CD4-positive, alpha-beta T cell treated with Interleukin-21 for 1 hour (primary cell): Measurements from ENCODE around the gene AGBL2.
A peak's percentile ranks its signal among the peaks of the same experiment; 100 is the strongest.
"Not testable (repeated sequence)": the region's sequence is repeated elsewhere in the genome, so short reads cannot be mapped to it uniquely, and the experiment has no call there.

ENCODE experiments used
- DNase-seq: peaks from one replicate; pipeline ENCODE4 v3.0.0-alpha.2; 2020

AGBL2 gene, protein sequence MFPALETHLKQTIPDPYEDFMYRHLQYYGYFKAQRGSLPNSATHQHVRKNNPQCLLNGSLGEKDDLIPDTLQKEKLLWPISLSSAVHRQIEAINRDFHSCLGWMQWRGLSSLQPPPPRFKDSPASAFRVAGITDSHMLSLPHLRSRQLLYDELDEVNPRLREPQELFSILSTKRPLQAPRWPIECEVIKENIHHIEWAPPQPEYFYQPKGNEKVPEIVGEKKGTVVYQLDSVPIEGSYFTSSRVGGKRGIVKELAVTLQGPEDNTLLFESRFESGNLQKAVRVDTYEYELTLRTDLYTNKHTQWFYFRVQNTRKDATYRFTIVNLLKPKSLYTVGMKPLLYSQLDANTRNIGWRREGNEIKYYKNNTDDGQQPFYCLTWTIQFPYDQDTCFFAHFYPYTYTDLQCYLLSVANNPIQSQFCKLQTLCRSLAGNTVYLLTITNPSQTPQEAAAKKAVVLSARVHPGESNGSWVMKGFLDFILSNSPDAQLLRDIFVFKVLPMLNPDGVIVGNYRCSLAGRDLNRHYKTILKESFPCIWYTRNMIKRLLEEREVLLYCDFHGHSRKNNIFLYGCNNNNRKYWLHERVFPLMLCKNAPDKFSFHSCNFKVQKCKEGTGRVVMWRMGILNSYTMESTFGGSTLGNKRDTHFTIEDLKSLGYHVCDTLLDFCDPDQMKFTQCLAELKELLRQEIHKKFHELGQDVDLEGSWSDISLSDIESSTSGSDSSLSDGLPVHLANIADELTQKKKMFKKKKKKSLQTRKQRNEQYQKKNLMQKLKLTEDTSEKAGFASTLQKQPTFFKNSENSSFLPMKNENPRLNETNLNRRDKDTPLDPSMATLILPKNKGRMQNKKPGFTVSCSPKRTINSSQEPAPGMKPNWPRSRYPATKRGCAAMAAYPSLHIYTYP

DNA sequence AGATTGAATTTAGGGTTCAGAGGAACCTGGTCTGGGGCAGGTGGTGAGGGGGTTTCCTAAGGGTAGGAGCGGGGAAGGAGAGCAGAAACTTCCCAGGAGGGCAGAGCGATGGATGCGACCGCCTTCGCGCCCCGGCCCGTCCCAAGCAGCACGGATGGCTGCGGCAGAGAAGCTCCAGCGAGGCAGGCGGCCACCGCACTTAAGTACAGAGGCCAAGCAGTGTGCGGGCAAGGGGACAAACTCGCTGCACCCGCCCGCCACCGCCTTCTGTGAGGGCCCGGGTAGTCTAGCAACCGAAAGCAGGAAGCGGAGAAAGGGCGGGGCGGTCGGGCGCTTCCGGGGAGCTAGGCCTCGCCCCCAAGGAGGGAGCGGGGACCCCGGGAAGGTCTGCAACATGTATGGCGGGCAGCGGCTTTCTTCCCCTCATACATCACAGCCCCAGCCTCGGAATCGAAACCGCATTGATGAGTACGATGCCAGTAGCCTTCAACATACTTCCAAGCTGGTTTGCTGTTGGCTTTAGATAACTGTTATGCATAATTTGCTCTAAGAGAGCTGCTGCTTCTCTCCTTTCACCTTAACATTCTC is at the start of gene AGBL2:
TSS of gene AGBL2 (minus strand) at position 288 of the 588 bp plus-strand sequence. CDS start 719 bp downstream, outside the sequence.
- peak; percentile 84 for DNase-seq

DNA sequence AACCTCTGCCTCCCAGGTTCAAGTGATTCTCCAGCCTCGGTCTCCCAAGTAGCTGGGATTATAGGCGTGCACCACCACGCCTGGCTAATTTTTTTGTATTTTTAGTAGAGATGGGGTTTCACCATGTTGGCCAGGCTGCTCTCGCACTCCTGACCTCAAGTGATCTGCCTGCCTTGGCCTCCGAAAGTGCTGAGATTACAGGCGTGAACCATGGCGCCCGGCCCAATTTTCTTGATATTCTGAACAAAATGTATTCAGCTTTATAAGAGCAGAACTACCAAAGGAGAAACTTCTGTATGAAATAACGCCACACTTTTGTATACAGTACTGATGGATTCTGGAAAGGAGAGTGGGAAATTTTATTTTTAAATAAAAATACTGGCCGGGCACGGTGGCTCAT is 44.1 kb upstream of the AGBL2 start:
- DNase-seq, result not testable (repeated sequence)

DNA sequence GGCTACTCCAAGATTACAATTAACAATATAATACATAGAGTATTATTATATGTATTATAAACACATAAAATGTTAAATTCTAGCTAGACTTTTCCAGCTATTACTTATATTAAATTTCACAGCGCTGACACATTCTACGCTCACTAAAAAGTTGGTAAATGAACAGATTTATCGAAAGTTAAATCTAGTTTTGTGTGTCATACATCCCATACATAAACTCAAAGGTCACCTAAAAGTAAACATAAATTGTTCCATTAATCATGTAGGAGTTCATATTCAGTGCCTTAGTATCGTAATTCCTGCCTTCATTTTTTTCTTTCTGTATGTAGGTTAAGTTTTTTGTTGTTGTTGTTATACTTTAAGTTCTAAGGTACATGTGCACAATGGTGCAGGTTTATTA is 41.0 kb upstream of the AGBL2 start:
- DNase-seq, result no peak

DNA sequence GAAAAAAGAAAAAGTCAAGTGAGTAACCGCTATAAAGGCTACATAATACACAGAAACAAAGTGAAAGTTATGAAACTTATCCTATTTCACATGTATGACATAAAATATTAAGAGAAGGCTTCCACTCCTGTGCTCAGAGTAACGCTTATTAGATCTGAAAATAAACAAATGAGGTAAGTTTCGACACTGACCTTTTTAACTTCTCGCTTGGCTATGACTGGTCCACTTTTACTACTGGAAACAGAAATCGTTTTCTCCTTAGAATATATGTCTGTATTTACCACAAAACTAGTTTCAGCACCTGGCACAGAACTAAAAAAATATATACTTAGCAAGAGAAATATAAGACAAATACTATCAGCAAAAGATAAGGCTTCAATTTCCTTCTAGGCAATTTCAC is 35.6 kb upstream of the AGBL2 start:
- DNase-seq, result no peak

DNA sequence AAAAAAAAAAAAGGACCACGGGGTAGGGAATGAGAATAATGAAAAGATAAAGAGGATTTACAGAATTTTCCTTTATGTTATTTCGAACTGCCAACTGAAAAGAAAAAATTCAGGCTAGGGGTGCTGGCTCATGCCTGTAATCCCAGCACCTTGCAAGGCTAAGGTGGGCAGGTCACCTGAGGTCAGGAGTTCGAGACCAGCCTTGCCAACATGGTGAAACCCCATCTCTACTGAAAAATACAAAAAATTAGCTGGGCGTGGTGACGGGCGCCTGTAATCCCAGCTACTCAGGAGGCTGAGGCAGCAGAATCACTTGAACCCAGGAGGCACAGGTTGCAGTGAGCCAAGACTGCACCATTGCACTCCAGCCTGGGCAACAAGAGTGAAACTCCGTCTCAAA is 27.3 kb upstream of the AGBL2 start:
- not testable (repeated sequence) for DNase-seq

DNA sequence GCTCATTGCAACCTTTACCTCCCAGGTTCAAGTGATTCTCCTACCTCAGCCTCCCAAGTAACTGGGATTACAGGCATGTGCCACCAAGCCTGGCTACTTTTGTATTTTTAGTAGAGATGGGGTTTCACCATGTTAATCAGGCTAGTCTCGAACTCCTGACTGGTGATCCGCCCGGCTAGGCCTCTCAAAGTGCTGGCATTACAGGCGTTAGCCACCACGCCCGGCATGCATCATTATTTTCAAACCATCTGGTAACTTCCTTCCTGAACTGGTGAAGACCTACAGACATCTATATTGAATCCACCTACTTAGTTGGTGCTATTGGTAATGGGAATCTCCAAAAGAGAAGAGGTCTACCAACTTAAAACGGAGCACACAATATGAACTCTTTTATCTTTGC is 22.6 kb upstream of the AGBL2 start:
- not testable (repeated sequence) for DNase-seq

DNA sequence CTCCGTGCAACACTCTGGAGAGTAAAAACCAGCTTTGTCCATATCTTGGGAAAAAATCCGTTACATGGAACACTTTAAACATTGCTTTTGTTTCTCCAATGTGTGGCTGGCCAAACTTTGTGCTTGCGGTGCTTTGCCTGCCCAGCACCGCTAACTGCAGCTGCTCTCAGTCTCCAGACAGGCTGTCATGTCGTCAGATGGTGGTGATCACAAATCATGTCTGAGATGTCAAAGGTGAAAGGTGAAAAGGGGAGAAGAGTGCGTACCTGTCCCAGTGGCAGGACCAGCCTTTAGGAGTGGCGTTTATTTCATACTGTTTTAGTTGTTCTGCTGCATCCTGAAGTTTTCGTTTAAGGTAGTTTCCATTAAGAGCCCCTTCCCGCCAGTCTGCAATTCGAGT is 17.1 kb upstream of the AGBL2 start:
- DNase-seq, result no peak

DNA sequence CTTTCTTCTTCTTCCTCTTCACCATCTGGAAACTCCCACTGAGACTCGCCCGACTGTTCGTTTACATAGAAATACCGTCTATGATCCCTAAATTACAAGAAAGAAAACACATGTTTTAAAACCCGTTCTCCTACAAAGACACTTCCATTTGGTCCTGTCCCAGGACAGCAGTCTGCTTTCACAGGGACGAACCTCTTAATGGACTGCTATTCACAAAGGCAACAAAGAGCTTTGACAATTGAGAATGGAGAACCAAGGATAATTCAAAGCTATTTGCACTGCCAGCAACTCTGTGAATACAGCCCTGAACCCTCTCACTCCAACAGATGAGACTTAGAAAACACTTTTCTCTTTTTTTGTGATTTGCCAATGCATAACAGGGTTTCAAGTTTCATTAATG is 16.3 kb upstream of the AGBL2 start:
- no peak for DNase-seq

DNA sequence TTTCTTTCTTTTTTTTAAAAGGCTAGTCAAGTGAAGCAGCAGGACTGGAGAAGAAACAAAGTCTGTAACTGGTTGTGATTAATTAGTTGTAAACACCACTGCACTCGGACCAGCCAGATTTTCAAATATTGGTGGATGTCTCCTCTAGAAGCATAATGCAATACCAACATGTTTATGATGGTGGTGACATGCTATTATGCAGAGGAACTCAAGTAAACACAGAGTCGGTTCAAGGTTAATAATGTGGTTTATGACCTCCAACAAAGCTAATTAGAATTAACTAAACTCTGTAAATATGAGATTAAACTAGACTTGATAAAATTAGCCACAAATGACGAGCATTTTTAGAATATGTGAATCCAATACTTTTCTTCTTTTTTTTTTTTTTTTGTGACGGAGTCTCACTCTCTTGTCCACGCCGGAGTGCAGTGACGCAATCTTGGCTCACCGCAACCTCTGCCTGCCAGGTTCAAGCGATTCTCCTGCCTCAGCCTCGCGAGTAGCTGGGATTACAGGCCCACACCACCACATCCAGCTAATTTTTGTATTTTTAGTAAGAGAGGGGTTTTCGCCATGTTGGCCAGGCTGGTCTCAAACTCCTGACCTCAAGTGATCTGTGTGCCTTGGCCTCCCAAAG is 11.8 kb upstream of the AGBL2 start:
- DNase-seq, result no peak

DNA sequence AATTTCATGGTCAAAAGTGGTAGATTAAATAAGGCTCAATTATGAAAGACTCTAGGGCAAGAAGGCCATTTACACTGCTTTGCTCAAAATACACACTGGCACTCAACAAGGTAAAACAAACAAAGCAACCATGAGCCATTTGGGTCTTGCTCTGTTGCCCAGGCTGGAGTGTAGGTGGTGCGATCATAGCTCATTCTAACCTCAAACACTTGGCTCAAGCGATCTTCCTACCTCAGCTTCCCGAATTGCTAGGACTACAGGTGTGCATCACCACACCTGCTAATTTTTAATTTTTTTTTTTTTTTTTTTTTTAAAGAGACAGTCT is 10.9 kb upstream of the AGBL2 start:
- DNase-seq, result no peak

DNA sequence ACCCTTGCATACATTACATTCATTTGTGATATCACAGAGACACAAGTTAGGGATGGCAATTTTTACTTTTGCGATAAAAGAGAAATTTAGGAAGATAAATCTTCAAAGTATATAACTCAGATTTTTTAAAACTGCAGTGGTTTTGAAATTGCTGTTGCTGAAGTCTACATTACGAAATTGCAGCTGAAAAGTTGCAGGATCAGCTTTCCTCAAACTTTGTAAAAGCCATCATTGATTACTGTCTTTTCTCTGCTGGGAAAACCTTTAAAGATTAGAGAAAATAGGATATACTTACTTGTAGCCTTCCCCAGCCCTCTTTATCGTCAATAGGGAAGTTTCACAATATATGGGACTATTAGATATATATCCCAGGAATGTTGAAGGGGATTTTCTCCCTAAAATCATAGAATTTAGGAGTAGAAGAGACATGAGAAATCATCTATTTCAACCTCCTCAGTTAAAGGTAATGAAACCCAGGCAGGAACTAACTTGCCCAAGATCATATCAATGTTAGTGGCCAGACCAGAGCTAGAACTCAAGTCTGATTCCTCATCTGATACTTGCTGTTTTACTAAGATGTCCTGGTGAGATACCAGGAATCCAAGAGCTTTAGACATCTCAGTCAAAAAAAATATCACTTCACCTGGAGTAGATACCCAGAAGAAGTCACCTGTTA is 10.4 kb upstream of the AGBL2 start:
- DNase-seq, result no peak

DNA sequence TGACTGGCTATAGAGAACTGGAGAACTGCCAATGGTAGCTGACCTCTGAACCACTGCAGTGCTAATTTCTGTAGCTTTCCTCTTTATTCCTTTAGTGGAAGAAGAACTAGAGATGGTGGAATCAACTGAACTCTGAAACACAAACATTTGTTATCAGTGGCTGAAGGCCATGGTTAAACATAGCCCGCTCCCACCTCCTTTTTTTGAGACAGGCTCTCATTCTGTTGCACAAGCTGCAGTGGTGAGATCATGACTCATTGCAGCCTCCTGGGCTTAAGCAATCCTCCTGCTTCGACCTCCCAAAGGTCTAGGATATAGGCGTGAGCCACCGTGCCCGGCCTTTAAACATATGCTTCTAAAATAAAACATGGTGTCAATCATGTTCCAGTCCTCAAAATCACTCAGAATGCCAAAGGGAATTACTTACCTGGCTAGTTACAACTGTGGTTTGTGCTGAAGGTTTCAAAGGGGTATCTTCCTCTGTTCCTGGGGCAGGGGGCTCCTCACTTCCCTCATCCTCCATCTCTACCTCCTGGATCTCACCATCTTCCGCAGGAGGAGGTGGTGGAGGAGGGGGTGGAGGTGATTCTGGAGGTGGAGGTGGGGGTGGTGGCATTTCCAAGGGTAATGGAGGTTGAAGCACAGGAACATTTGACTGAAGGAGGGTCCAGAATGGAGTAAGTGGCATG is 9.0 kb upstream of the AGBL2 start:
- no peak for DNase-seq

DNA sequence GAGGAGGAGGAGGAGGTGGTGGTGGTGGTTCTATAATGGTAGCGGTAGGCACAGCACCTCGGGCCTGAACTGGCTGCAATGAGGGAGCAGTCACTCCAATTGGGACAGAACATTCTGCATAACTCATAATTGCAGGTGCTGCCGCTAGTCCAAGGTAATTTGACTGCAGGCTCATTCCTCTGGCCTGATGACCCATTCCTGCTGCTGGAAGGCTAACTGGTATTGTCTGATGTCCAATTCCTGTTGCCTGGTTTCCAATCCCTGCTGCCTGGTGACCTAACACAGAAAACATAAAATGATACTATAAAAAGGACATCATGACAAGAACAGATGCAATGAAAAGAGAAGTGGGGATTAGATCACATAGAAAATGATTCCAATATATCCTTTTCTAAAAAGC is 7.9 kb upstream of the AGBL2 start:
- DNase-seq, result no peak

DNA sequence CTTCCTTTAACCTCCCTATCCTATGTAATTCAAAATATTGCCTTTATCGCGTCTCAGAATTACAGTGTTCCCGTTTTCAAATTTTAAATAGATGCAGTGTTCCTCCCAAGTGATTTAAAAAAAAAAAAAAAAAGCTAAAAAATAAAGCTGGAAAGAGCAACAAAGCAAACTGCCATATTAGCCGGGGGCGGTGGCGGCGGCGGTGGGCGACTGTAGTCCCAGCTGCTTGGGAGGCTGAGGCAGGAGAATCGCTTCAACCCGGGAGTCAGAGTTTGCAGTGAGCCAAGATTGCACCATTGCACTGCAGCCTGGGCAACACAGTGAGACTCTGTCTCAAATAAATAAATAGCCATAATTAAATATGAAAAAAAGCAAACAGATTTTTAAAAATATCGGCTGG is 5.5 kb upstream of the AGBL2 start:
- no peak for DNase-seq

DNA sequence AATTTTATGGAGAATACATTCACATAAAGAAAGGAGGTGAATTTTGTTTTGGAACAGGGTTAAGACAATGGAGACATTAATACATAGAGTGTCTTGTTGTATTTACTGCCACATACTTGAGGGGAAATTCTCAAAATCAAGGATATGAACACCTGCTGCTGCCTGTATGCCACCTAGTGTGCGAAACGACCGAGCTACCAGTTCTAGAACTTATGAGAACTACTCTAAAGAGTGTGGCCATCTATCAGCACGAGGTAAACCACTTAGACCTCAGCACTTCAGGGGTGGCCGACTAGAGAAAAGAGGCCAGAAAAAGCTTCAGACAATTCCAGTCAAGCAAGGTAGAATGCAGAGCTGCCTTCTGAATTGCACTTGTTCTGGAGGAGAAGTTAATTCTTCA is 1.5 kb upstream of the AGBL2 start:
- DNase-seq, result no peak

DNA sequence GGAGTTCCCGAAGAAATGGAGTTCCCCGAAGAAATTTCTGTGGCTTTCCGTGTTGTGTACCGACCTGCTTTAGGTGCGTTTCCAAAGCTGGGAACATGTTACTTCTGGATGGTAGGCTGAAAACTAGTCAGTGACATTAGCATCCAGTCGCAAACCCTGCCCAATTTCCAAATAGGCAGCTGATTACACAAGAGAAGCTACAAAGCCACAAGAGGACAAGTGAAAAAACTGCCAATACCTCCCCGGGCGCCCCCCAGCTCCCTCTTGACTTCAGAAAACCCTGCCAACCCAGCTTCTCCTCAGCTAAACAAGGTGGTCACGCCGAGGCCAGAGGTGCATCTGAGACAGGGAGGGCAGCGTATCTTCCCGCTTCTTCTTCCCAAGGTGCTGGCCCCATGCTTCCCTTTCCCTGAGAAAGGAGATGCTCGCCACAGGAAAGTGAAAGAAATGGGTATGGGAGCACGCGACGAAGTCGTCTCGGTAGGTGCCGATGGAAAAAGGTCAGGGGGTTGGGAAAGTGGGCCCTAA is 551 bp downstream of the AGBL2 start:
- DNase-seq, result no peak

DNA sequence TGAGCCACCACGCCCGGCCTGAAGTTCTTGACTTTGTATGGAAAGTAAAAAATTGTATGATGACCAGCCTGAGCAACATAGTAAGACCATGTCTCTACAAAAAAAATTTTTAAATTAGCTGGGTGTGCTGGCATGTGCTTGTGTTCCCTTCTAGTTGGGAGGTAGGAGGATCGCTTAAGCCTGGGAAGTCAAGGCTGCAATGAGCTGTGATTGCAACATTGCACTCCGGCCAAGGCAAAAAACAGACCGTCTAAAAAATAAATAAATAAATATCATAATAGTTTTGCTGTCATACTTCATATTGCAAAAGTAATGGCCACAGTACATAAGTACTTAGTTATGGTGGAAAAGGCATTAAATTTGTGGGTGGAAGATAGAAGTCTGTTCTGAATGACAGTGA is 3.4 kb downstream of the AGBL2 start:
- no peak for DNase-seq

DNA sequence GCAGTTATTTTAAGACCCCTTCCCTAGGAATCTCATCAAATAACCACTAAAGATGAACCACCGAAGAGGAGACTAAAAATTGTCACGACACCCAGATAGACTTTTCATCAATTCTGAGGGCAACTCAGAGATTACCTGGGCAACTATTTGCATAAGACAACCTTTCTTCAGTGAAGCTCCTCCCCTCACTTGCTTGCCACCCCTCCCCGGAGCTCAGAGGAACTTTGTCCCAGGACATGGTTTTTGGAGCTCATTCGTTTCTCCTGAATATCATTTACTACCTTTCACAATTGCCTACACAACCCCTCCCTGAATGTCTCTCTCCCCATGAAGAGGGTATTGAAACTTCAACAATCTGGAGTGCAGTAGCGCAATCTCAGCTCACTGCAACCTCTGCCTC is 3.9 kb downstream of the AGBL2 start:
- DNase-seq, result no peak

DNA sequence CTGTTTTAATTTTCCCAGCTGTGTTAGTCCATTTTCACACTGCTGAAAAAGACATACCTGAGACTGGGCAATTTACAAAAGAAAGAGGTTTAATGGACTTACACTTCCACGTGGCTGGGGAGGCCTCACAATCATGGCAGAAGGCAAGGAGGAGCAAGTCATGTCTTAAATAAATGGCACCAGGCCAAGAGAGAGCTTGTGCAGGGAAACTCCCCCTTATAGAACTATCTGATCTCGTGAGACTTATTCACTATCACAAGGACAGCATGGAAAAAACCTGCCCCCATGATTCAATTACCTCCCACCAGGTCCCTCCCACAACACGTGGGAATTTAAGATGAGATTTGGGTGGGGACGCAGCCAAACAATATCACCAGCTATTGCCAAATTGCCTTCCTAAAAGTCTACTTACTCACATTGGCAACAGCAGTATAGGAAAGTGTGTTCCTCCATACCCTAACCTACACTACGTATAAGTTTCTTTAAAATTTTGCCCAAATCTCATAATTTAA is 7.8 kb downstream of the AGBL2 start:
- DNase-seq, result not testable (repeated sequence)

DNA sequence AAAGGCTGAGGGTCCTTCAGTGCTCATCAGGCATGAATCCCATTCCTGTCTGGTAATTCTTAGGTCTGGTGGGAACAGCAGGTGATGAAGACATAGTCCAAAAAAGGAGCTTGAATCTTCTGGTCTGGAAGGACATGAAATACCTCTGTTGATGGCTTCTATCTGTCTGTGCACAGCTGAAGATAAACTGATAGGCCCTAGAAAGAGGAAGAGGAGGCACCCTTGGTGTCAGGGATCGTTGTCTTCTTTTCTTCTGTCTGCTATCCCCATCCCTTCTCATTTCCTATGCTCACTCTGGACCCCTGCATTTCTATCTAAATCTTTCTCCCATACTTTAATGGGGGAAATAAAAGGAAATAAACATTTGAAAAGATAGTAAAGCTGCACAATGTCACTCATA is 9.4 kb downstream of the AGBL2 start:
- DNase-seq, result no peak

DNA sequence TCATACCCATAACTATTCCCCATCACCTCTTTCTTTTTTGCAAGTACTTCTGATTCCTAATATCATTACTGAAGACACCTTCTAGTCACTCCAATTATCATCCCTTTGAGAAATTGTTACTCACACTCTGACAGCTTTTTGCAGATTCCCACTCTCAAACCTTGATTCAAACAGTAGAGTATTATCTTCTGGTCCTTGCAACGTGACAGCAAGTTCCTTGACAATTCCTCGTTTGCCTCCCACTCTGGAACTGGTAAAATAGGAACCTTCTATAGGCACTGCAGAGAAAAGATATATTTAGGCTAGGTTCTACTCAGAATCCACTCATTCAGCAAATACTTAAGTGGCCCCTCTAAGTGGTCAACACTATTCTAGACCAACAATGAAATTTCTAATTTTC is 23.2 kb downstream of the AGBL2 start:
- DNase-seq, result no peak

DNA sequence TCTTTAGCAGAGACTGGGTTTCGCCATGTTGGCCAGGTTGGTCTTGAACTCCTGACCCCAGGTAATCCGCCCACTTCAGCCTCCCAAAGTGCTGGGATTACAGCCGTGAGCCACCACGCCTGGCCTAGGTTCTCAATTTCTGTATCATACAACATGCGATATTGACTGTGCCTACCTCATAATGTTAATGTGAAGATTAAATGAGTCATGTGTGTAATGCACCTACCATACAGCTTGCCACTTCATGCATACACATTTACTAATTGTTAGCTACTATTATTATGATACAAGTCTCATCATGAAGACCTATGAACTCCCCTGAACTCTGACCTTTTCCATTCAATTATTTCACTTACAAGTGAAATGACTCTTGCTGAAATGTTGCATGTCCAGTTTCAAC is 25.7 kb downstream of the AGBL2 start:
- DNase-seq, result no peak
